Measurements from ENCODE around the gene FAM151A.

FAM151A gene

DNA sequence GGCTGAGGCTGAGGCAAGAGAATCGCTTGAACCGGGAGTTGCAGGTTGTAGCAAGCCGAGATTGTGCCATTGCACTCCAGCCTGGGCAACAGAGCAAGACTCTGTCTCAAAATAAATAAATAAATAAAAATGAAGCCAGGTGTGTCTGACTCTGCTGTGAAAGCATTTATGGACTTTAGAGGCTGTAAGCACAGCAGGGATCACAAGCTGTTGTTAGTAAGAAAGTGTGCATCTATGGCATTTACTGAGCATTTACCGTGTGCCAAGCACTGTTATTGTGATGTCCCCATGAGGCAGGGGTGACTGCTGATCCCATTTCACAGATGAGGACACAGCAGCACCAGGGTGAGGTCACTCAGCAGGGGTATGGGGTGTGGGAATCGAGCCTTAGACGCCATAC is 20.1 kb downstream of the FAM151A start:
- no peak for DNase-seq

DNA sequence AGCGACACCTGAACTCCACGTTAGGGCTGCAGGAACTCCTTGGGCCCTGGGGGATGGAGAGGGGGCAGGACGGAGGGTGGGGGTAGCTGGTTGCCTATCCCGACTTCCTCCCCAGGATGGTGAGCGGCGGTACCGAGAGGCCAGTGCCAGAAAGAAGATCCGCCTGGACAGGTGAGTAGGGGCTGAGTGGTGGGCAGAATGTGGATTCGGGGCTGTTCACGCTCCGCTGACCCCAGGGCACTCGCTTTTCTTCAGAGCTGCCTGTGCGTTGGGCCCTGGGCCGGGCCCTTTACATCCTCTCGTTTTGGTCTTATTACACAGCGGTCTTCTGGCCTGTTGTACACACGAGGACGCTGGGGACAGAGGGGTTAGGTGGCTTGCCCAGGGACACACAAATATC is 20.8 kb downstream of the FAM151A start:
- DNase-seq, result no peak

- DNase-seq, result no peak
These were observed 21.6 kb downstream of the FAM151A start for GRCh38 chr1:54601730-54602129.

- no peak for DNase-seq
These were observed 22.2 kb downstream of the FAM151A start for GRCh38 chr1:54600947-54601721.

DNA sequence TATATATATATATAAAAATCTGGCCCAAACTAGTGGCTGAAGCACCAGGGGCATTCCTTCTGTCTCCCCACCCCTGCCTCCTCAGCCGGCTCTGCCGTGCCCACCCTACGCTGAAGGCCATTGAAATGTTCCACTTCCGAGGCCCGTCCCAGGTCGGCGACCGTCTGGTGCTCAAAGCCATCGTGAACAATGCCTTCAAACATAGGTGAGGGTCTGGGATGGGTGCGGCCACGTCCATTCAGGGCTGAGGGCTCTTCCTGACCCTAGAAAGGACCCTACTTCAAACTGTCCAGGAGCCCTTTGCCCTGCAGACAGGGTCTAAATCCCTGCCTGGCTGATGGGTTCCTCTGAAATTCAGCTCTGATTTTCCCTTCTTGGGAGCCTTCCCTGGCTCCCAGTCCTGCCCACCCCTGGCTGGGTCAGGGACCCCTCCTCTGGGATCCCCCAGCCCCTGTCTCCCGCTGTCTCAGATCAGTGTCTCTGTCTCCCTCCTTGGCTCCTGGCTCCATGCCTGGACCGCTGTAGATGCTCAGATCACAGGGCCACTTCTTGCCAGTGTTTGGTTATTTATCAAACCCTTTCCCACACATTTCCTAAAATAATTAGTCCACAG is 24.0 kb downstream of the FAM151A start:
- no peak for DNase-seq

DNA sequence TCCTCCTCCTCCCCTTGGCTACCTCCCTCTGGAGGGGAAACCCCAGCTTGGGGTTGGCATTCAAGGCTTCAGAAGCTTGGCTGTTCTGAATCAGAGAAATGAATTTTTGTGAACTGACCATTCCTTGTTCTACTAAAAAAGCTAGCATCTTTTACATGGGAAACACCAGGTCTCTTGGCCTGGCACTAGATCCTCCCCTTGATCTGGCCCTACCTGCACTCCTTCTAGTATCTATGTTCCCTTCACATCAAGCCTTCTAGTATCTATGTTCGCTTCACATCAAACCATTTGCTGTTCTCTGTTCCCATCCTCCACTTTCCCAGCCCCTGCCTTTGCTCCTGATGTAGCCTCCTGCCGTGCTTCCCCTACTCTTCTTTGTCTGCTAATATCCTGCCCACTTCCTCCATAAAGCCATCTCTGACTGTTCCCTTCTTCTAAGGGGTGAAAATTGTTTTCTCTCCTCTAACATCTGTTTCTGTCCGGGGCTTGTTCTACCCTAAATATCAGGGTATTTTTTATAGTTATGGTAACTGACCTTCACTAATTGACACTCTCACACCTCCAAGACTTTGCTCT is 25.8 kb downstream of the FAM151A start:
- no peak for DNase-seq

GRCh38 chr1:54596756-54597155 is 26.6 kb downstream of the FAM151A start:
- no peak for DNase-seq

GRCh38 chr1:54595956-54596498 is 27.3 kb downstream of the FAM151A start:
- DNase-seq, result no peak

- DNase-seq, result no peak
These were observed 28.9 kb downstream of the FAM151A start for GRCh38 chr1:54594463-54594862.

GRCh38 chr1:54593571-54594160 is 29.7 kb downstream of the FAM151A start:
- DNase-seq, result no peak

- DNase-seq, result no peak
These were observed 32.1 kb downstream of the FAM151A start for GRCh38 chr1:54591127-54591756.

GRCh38 chr1:54588377-54588776 is 34.9 kb downstream of the FAM151A start:
- DNase-seq, result no peak

DNA sequence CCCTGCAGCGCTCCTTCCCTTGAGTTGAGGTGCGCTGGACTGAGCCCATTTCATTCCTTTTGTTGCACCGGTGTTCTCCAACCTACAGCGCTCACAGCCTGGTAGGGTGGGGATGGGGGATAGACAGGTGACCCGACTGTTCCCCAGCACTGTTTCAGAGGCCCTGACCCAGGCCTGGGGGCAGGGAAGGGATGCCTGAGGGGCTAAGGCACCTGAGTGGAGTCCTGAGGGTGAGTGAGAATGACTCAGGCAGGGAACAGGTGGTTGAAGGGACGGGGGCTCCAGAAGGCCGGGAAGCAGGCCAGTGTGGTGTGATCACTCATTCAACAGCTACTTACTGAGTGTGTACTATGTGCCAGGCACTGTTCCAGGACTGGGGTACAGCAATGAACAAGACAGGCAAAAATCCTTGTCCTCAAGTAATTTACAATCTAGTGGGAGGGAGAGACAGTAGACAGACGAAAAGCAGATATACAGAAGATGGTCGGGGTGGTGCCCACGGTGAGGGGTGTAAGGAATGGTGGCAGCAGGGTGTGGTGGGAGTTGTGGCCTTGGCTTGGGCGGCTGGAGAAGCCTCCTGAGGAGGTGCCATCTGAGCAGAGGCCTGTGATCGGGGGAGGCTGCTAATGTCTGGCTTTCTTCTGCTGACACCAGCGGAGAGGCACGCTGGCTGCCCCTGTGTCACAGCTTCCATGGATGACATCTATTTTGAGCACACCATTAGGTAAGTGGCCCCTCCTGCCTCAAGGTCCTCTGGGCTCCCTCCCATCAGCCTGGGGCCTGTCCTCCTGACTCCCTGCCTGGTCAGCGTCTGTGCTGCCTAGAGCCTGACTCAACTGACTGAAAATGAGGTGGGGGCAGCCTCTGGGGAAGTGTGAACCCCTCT is 37.9 kb downstream of the FAM151A start:
- DNase-seq, result no peak

DNA sequence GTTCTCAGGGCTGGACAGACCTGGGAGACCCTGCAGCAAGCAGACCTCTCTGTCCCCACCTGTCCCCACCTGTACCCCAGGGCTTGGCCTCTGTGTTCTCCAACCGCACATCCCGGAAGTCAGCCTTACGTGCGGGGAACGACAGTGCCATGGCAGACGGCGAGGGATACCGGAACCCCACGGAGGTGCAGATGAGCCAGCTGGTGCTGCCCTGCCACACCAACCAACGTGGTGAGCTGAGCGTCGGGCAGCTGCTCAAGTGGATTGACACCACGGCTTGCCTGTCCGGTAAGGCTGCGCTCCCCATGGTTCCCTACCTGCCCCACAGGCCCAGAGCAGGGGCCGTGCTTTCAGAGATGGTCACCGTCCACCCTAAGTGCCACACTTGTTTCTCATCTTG is 38.8 kb downstream of the FAM151A start:
- no peak for DNase-seq

GRCh38 chr1:54583871-54584270 is 39.5 kb downstream of the FAM151A start:
- no peak for DNase-seq

DNA sequence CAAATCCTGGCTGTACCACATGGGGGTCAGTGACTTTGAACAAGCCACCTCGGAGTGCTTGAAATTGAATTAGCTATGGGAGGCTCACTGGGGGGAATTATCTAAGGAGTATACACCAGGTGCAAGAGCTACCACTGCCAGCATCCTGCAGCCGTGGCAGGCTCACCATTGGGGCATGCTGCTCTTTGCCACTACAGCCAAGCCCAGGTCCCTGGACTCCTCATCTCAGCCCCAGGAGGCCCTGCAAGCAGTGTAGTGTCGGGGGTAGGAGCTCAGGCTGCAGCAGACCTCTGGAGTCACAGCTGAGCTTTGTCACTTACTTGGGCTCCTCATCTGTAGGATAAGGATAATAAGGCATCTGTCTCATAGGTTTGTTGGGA is 40.0 kb downstream of the FAM151A start:
- DNase-seq, result no peak

DNA sequence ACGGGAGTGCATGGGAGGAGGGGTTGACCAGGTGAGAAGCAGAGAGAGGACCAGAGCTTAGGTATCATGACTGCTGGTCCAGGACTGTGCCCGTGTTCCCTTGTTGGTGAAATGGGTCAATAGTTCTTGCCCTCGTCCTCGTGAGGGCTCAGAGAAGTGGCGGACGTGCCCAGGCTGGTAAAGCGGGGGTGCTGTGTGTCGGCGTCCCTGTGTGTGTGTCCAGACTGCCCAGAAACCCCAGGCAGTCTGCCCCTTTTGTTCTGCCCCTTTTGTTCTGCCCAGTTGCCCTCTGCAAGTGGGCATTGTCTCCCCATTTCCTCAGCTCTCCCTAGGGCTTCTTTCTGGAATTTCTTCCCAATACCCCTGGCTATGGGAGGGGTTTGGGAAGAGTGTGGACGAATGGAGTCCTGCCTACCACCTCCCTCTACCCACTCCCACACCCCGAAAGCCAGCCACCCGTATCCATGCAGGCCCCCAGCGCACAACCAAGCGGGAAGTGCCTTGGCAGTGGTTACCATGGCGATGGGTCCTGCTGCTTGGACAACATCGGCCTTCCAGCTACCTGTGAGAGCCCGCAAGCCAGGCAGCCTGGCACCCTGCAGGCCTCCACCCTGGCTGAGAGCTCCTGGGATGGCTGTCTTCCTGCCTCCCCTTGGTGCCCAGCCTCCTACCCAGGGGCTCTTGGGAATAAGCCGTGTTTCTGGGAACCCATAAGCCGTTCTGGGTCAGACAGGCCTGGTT is 40.6 kb downstream of the FAM151A start:
- DNase-seq, result no peak

DNA sequence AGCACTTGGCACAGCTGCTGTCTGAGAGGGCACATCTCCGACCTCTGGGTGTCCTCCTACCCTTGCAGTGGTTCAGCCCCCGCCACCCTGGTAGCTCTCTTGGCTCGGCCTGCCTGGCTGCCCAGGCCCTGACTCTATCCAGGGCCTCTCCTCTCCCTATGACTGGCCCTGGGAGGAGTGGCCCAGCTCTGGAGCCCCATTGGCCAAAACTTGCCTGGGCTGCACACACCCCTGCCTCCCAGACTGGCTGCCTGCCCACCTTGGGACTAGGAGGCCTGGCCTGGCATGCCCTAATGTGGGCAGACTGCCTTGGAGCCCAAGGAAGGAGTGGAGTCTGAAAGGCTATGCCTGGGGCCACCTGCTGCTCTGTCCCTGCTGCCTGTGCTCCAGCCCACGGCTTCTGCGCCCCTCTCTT is 41.7 kb downstream of the FAM151A start:
- no peak for DNase-seq

- DNase-seq, result no peak
These were observed 42.3 kb downstream of the FAM151A start for GRCh38 chr1:54580856-54581550.

DNA sequence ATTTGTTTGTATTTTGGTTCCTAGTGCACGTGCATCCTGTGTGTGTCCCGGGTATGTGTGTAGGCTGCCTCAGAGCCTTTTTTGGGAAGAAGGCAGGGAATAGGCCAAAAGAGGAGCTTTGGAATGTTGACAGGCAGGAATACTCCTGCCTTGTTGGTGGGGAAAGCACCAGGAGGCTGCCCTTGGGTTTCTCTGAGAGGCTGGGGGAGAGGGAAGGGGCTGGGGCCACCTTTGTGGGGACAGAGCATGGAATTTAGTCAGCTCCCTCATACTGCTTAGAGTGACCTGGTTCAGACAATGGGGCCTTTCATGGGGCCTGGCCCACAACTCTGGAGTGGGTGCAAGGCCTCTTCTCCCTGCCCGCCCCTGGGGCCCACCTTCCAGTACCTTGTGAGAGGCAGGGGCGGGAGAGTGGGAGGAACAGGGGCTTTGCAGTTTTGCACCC is 44.0 kb downstream of the FAM151A start:
- DNase-seq, result no peak

DNA sequence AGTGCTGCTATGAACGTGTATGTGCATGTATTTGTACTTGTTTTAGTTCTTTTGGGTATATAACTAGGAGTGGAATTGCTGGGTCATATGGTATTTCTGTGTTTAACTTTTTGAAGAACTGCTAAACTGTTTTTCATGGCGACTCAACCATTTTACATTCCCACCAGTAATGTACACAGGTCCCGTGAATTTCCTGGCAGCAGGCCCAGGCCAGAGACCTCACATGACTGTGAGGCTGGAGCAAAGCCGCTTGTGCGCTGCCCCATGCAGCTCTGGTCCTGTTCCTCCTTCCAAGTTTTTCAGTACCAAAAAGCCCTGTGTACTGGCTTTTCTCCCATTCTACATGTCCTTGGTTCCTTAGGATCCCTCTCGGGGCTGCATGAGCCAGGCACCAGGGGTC is 45.7 kb downstream of the FAM151A start:
- DNase-seq, result no peak
